Fibroblast of skin of left quadriceps (primary cell): Measurements from ENCODE around the gene JAKMIP1.

ENCODE experiments used
- DNase-seq, 2 experiments: peaks; one replicate each; pipeline ENCODE4 v3.0.0-alpha.2; 2013; ENCODE audit warnings: low read depth in 2 of 2

JAKMIP1 gene

GRCh38 chr4:5992171-5992827 lies 208.1 kb downstream of the JAKMIP1 start:
- no peak for DNase-seq

- no peak for DNase-seq
These were observed 208.9 kb downstream of the JAKMIP1 start for GRCh38 chr4:5991405-5991804.

- DNase-seq = no peak
These were observed 209.7 kb downstream of the JAKMIP1 start for GRCh38 chr4:5990446-5991160.

GRCh38 chr4:5989236-5990225 lies 210.8 kb downstream of the JAKMIP1 start:
- DNase-seq = no peak

- no peak for DNase-seq
These were observed 212.1 kb downstream of the JAKMIP1 start for GRCh38 chr4:5988086-5988845.

- DNase-seq = no peak
These were observed 215.5 kb downstream of the JAKMIP1 start for GRCh38 chr4:5984843-5985242.

- DNase-seq = no peak
These were observed 218.0 kb downstream of the JAKMIP1 start for GRCh38 chr4:5982156-5982973.

- DNase-seq = no peak
These were observed 219.8 kb downstream of the JAKMIP1 start for GRCh38 chr4:5980436-5981155.

- no peak for DNase-seq
These were observed 220.4 kb downstream of the JAKMIP1 start for GRCh38 chr4:5979981-5980380.

- DNase-seq = no peak
These were observed 223.4 kb downstream of the JAKMIP1 start for GRCh38 chr4:5976921-5977320.

- no peak for DNase-seq
These were observed 223.9 kb downstream of the JAKMIP1 start for GRCh38 chr4:5976431-5976830.
